ENCODE data around the gene UBD. TPM values are rescaled to one million over a fixed set of nuclear protein-coding genes. Genes with fewer than 3 reads are reported as not detected.

UBD gene
- total RNA-seq, 1 experiment from 2014 or later, result not detected

DNA sequence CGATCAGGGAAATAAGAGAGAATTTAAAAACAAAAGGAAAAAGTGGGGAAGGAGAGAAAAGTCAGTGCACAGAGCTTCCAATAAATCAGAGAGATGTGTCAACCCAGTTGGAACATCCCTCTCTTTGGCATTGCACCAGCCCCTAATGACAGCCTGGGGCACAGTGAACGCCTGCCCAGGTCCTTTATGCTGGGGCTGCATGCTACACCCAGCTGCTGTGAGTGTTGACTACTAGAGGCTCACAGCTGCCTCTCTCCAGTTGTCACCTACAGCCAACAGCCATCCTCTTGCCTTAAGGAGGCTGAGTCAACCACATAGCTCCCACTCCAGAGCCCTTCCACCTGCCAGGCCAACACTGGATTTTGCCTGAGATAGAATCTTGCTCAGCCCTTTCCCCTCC, 44.4 kb upstream of the UBD start:
- no peak overlapping the region for H3K4me3 ChIP-seq (replicated peaks in 1 of 2; ENCODE audit: low read depth in 1 of 2, low read length in 2 of 2)
- H3K27ac ChIP-seq (ENCODE audit: low read depth, low read length), result no peak overlapping the region
- no peak overlapping the region for H2AFZ ChIP-seq (ENCODE audit: low read depth, low read length, poor library complexity, severe bottlenecking)
- no peak for DNase-seq (ENCODE audit: low read depth, low spot score)
- no peaks in the 10 kb centered on the region for H3K4me1 ChIP-seq (ENCODE audit: control insufficient read depth in 1 of 2, insufficient read depth in 2 of 2, low read length in 2 of 2)
- no peaks in the 10 kb centered on the region for H3K27me3 ChIP-seq (ENCODE audit: insufficient read depth, low read length)
- H3K79me2 ChIP-seq (ENCODE audit: insufficient read depth, low read length), result no peaks in the 10 kb centered on the region
- peaks cover 11 to 40% of the 10 kb centered on the region in 2 experiments; a peak in 3 of 4 replicates for H3K36me3 ChIP-seq (ENCODE audit: control insufficient read depth in 1 of 2, insufficient read depth in 2 of 2, low read length in 2 of 2)
- H3K9ac ChIP-seq (ENCODE audit: low read length), result no peak overlapping the region
- ATAC-seq, result no peak
- BruUV-seq (replicated peaks), result no TSS peak
- TF ChIP-seq, protein P1, sequence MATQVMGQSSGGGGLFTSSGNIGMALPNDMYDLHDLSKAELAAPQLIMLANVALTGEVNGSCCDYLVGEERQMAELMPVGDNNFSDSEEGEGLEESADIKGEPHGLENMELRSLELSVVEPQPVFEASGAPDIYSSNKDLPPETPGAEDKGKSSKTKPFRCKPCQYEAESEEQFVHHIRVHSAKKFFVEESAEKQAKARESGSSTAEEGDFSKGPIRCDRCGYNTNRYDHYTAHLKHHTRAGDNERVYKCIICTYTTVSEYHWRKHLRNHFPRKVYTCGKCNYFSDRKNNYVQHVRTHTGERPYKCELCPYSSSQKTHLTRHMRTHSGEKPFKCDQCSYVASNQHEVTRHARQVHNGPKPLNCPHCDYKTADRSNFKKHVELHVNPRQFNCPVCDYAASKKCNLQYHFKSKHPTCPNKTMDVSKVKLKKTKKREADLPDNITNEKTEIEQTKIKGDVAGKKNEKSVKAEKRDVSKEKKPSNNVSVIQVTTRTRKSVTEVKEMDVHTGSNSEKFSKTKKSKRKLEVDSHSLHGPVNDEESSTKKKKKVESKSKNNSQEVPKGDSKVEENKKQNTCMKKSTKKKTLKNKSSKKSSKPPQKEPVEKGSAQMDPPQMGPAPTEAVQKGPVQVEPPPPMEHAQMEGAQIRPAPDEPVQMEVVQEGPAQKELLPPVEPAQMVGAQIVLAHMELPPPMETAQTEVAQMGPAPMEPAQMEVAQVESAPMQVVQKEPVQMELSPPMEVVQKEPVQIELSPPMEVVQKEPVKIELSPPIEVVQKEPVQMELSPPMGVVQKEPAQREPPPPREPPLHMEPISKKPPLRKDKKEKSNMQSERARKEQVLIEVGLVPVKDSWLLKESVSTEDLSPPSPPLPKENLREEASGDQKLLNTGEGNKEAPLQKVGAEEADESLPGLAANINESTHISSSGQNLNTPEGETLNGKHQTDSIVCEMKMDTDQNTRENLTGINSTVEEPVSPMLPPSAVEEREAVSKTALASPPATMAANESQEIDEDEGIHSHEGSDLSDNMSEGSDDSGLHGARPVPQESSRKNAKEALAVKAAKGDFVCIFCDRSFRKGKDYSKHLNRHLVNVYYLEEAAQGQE (IDR thresholded peaks at IDR 0.05; ENCODE audit: low read depth), result no peak
- TF ChIP-seq, protein P2, sequence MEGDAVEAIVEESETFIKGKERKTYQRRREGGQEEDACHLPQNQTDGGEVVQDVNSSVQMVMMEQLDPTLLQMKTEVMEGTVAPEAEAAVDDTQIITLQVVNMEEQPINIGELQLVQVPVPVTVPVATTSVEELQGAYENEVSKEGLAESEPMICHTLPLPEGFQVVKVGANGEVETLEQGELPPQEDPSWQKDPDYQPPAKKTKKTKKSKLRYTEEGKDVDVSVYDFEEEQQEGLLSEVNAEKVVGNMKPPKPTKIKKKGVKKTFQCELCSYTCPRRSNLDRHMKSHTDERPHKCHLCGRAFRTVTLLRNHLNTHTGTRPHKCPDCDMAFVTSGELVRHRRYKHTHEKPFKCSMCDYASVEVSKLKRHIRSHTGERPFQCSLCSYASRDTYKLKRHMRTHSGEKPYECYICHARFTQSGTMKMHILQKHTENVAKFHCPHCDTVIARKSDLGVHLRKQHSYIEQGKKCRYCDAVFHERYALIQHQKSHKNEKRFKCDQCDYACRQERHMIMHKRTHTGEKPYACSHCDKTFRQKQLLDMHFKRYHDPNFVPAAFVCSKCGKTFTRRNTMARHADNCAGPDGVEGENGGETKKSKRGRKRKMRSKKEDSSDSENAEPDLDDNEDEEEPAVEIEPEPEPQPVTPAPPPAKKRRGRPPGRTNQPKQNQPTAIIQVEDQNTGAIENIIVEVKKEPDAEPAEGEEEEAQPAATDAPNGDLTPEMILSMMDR (IDR thresholded peaks at IDR 0.05 in 2 of 3, conservative IDR thresholded peaks at IDR 0.05 in 1 of 3; ENCODE audit: borderline replicate concordance in 1 of 3, insufficient read depth in 1 of 3, low read depth in 2 of 3, low read length in 2 of 3), result no peak
- TF ChIP-seq SRF (IDR thresholded peaks at IDR 0.05; ENCODE audit: low read depth) (no peak), EZH2 (IDR thresholded peaks at IDR 0.05) (no peak), CEBPB (IDR thresholded peaks at IDR 0.05; ENCODE audit: low read depth) (no peak), POLR2AphosphoS5 (IDR thresholded peaks at IDR 0.05; ENCODE audit: low read depth, low read length) (no peak), JUND (IDR thresholded peaks at IDR 0.05) (no peak), FOSL1 (IDR thresholded peaks at IDR 0.05; ENCODE audit: low read depth) (no peak), YY1 (IDR thresholded peaks at IDR 0.05; ENCODE audit: extremely low read depth, insufficient replicate concordance, low read depth, low read length) (no peak), ZFX (IDR thresholded peaks at IDR 0.05) (no peak), ZNF274 (IDR thresholded peaks at IDR 0.05; ENCODE audit: low read depth, low read length) (no peak), TCF7L2 (IDR thresholded peaks at IDR 0.05; ENCODE audit: borderline replicate concordance, extremely low read depth, insufficient read depth, insufficient read length) (no peak), RAD21 (IDR thresholded peaks at IDR 0.05; ENCODE audit: low read depth) (no peak), SP1 (IDR thresholded peaks at IDR 0.05; ENCODE audit: low read depth) (no peak), EGR1 (IDR thresholded peaks at IDR 0.05; ENCODE audit: low read depth) (no peak), POLR2A (IDR thresholded peaks at IDR 0.05; ENCODE audit: borderline replicate concordance, extremely low read depth, insufficient read depth, insufficient read length) (no peak), CBX3 (IDR thresholded peaks at IDR 0.05; ENCODE audit: low read depth) (no peak)
- TF ChIP-seq, protein P3, sequence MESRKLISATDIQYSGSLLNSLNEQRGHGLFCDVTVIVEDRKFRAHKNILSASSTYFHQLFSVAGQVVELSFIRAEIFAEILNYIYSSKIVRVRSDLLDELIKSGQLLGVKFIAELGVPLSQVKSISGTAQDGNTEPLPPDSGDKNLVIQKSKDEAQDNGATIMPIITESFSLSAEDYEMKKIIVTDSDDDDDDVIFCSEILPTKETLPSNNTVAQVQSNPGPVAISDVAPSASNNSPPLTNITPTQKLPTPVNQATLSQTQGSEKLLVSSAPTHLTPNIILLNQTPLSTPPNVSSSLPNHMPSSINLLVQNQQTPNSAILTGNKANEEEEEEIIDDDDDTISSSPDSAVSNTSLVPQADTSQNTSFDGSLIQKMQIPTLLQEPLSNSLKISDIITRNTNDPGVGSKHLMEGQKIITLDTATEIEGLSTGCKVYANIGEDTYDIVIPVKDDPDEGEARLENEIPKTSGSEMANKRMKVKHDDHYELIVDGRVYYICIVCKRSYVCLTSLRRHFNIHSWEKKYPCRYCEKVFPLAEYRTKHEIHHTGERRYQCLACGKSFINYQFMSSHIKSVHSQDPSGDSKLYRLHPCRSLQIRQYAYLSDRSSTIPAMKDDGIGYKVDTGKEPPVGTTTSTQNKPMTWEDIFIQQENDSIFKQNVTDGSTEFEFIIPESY (IDR thresholded peaks at IDR 0.05; ENCODE audit: extremely low read depth, insufficient replicate concordance, low read length), result no peak
- TF ChIP-seq, protein P4, sequence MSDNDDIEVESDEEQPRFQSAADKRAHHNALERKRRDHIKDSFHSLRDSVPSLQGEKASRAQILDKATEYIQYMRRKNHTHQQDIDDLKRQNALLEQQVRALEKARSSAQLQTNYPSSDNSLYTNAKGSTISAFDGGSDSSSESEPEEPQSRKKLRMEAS (IDR thresholded peaks at IDR 0.05), result no peak
- intact Hi-C loops (cut with micrococcal nuclease), result no loop called here
- CTCF ChIA-PET, result no interaction called here
- H3K9me2 ChIP-seq (ENCODE audit: insufficient read depth), result no peaks in the 10 kb centered on the region
- no peaks in the 10 kb centered on the region for H3K9me3 ChIP-seq (ENCODE audit: control insufficient read depth in 1 of 2, insufficient read depth in 1 of 2, low read depth in 1 of 2, low read length in 2 of 2)
- H3K4me2 ChIP-seq (ENCODE audit: low read length), result no peak overlapping the region
- RAD21 ChIA-PET (ENCODE audit: low non-redundant PET in 1 of 2, low total read pairs in 2 of 2, uncharacterized antibody in 2 of 2, unreplicated experiment in 2 of 2), result no interaction called here
- POLR2A ChIA-PET, result no interaction called here
- no peaks in the 10 kb centered on the region for H4K20me1 ChIP-seq (ENCODE audit: insufficient read depth)

Data from HCT116 (cell line).